ENCODE measurements around the gene SPSB3. TPM values are rescaled to one million over a fixed set of nuclear protein-coding genes. Genes with fewer than 3 reads are reported as not detected.

SPSB3 gene
- total and polyA plus RNA-seq, 2 of the 4 experiments (the other 2 are of a cell fraction) = 9.1 to 30.8 TPM

DNA sequence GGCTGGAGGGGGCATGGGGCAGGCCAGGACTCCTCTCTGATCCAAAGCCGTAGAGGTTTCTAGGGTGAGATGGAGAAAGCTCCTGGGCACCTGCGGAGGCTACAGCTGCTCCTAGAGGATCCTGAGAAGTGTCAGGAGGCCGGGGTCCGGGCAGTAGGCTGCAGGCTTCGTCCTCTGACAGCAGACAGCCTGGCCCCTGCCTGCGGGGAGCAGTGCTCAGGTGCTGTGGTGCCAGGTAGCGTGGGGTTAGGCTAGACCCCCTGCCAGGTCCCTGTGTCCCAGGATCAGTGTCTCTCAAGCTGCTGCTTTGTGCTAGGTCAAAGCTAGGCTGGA is 8.0 kb downstream of the SPSB3 start:
- H3K4me2 ChIP-seq (ENCODE audit: low read depth, low read length) = peak overlapping the region; percentile 93; the same call in 1 of the 2 replicates
- H3K27me3 ChIP-seq (ENCODE audit: control insufficient read depth, insufficient read depth, low read length) = no peaks in the 10 kb centered on the region
- H2AFZ ChIP-seq (replicated peaks; ENCODE audit: low read length, poor library complexity) = peak overlapping the region; percentile 94
- dilution Hi-C loops (cut with HindIII; ENCODE audit: low sequenced_read_pairs, unreplicated experiment) = no loop called here
- ATAC-seq (ENCODE audit: low read depth) (no peak), DNase-seq (no peak)
- ChIA-PET CTCF (interaction anchor here (0.9 kb wide), 1 partner anchor 37 kb away, joined by 3 read pairs; no protein-coding TSS in a partner anchor), POLR2A (ENCODE audit: unreplicated experiment) (no interaction called here)
- intact Hi-C loops (cut with micrococcal nuclease) = no loop called here
- 0 out of 2 replicates have a peak, but pooled peaks cover 3% of the 10 kb centered on the region for H3K9me1 ChIP-seq (ENCODE audit: insufficient read depth, low read length)
- peaks cover 26% of the 10 kb centered on the region; the same call in 1 of the 2 replicates for H3K36me3 ChIP-seq (ENCODE audit: control insufficient read depth, insufficient read depth, low read length)
- H3K4me1 ChIP-seq (ENCODE audit: control insufficient read depth, insufficient read depth, low read length) = peaks cover 13% of the 10 kb centered on the region
- no peak overlapping the region for H4K91ac ChIP-seq (ENCODE audit: insufficient read depth, low read depth, low read length)
- H3K23ac ChIP-seq (ENCODE audit: low read depth, low read length) = no peak overlapping the region
- no peak overlapping the region for H2BK120ac ChIP-seq (ENCODE audit: low read depth, low read length)
- no peak overlapping the region for H3K18ac ChIP-seq (ENCODE audit: low read depth, low read length)
- no peak overlapping the region for H4K5ac ChIP-seq (ENCODE audit: low read depth, low read length)
- H3K79me1 ChIP-seq (ENCODE audit: low read depth in 1 of 2, low read length in 2 of 2) = peaks cover 12 to 61% of the 10 kb centered on the region in 2 experiments
- no peak overlapping the region for H2BK15ac ChIP-seq (ENCODE audit: low read depth, low read length)
- no peak overlapping the region for H2BK5ac ChIP-seq (ENCODE audit: low read depth, low read length, poor library complexity, severe bottlenecking)
- H2AK9ac ChIP-seq (replicated peaks; ENCODE audit: low read depth, low read length, poor library complexity) = peak overlapping the region; percentile 89
- no peak overlapping the region; a peak in 1 of 4 replicates for H4K8ac ChIP-seq (ENCODE audit: low read depth in 2 of 2, low read length in 2 of 2)
- TF ChIP-seq RCOR1 (IDR thresholded peaks at IDR 0.05; ENCODE audit: insufficient replicate concordance, low read length) (no peak), BHLHE40 (IDR thresholded peaks at IDR 0.05; ENCODE audit: low read depth, low read length) (no peak), FOS (IDR thresholded peaks at IDR 0.05; ENCODE audit: low read depth, low read length) (no peak), MAZ (IDR thresholded peaks at IDR 0.05; ENCODE audit: borderline replicate concordance, low read depth, low read length) (no peak), CHD1 (IDR thresholded peaks at IDR 0.05; ENCODE audit: low read depth, low read length) (no peak), NFE2L2 (IDR thresholded peaks at IDR 0.05; ENCODE audit: low read depth, low read length) (no peak), SMC3 (IDR thresholded peaks at IDR 0.05; ENCODE audit: low read depth, low read length) (no peak), POLR2A (IDR thresholded peaks at IDR 0.05; ENCODE audit: low read depth, low read length) (no peak), MAFK (IDR thresholded peaks at IDR 0.05; ENCODE audit: low read depth, low read length) (no peak), MXI1 (IDR thresholded peaks at IDR 0.05; ENCODE audit: borderline replicate concordance, low read depth, low read length) (no peak)
- TF ChIP-seq, protein P1, sequence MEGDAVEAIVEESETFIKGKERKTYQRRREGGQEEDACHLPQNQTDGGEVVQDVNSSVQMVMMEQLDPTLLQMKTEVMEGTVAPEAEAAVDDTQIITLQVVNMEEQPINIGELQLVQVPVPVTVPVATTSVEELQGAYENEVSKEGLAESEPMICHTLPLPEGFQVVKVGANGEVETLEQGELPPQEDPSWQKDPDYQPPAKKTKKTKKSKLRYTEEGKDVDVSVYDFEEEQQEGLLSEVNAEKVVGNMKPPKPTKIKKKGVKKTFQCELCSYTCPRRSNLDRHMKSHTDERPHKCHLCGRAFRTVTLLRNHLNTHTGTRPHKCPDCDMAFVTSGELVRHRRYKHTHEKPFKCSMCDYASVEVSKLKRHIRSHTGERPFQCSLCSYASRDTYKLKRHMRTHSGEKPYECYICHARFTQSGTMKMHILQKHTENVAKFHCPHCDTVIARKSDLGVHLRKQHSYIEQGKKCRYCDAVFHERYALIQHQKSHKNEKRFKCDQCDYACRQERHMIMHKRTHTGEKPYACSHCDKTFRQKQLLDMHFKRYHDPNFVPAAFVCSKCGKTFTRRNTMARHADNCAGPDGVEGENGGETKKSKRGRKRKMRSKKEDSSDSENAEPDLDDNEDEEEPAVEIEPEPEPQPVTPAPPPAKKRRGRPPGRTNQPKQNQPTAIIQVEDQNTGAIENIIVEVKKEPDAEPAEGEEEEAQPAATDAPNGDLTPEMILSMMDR (conservative IDR thresholded peaks at IDR 0.05; ENCODE audit: low read depth, low read length) = no peak
- TF ChIP-seq, protein P2, sequence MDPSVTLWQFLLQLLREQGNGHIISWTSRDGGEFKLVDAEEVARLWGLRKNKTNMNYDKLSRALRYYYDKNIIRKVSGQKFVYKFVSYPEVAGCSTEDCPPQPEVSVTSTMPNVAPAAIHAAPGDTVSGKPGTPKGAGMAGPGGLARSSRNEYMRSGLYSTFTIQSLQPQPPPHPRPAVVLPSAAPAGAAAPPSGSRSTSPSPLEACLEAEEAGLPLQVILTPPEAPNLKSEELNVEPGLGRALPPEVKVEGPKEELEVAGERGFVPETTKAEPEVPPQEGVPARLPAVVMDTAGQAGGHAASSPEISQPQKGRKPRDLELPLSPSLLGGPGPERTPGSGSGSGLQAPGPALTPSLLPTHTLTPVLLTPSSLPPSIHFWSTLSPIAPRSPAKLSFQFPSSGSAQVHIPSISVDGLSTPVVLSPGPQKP (IDR thresholded peaks at IDR 0.05; ENCODE audit: borderline replicate concordance, low read depth, low read length) = no peak
- no peak overlapping the region for H3K56ac ChIP-seq (ENCODE audit: extremely low read depth, insufficient read depth, low read length)
- H3K9me3 ChIP-seq (ENCODE audit: control insufficient read depth, insufficient read depth, low read length) = no peaks in the 10 kb centered on the region
- H2BK20ac ChIP-seq (ENCODE audit: low read depth, low read length) = no peak overlapping the region
- no peak overlapping the region; the same call in 1 of the 2 replicates for H3K27ac ChIP-seq (ENCODE audit: insufficient read depth, low read length)
- H2AK5ac ChIP-seq (ENCODE audit: low read depth, low read length) = no peak overlapping the region; the same call in 1 of the 2 replicates
- H3K9ac ChIP-seq (ENCODE audit: low read depth, low read length) = peak overlapping the region; percentile 37
- in situ Hi-C loops (cut with MboI; ENCODE audit: low sequenced_read_pairs) = no loop called here
- H3K4ac ChIP-seq (ENCODE audit: low read depth, low read length) = no peak overlapping the region
- WGBS, 2 experiments (ENCODE audit: extremely low coverage in 2 of 2, insufficient read length in 1 of 2) = 100% methylated on average over 2 of the region's 7 CpGs; no CpG with 5 or more reads in 1 of the 2 experiments
- H4K20me1 ChIP-seq (ENCODE audit: insufficient read depth, low read length) = peaks cover 31% of the 10 kb centered on the region
- H3K14ac ChIP-seq (replicated peaks; ENCODE audit: low read depth, low read length) = peak overlapping the region; percentile 15; the same call in 1 of the 2 replicates
- no TSS peak for BruUV-seq (replicated peaks)
- H3K4me3 ChIP-seq (ENCODE audit: insufficient read depth, low read depth, low read length) = peak overlapping the region; percentile 93; the same call in 1 of the 2 replicates

Measured in IMR-90 (cell line).